ENCODE results near the gene IL5RA.

Gene IL5RA

GRCh38 chr3:3109407-3110298 lies 521 bp downstream of the IL5RA start:
- Histone ChIP-seq H3K4me3 (no peak overlapping the region), H3K27ac (peak overlapping the region in 1 of 21 experiments; percentile 33)

DNA sequence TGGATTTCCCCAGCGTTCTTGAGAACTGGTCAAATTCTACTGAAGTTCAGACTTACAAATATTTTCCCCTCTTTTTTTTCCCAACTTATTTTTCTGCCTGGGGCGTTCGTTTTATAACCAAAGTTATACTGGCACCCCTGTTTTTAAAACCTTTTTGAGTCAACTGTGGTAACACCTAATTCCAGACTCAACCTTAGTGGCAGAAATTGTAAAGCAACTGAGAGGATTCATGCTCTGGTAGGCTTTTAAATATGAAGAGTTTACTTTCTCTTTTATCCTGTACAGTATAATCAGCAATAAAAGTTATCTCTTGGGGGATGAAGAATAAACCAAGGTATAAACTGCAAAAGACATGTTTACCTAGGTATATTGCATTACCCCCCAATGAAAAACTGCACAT lies 2.3 kb downstream of the IL5RA start:
- H3K4me3 ChIP-seq: no peak overlapping the region
- no peak overlapping the region for H3K27ac ChIP-seq

- Histone ChIP-seq H3K4me3 (no peak overlapping the region), H3K27ac (no peak overlapping the region)
Observed at GRCh38 chr3:3107181-3107580, 3.0 kb downstream of the IL5RA start.

GRCh38 chr3:3105815-3106214 lies 4.4 kb downstream of the IL5RA start:
- no peak overlapping the region for H3K4me3 ChIP-seq

DNA sequence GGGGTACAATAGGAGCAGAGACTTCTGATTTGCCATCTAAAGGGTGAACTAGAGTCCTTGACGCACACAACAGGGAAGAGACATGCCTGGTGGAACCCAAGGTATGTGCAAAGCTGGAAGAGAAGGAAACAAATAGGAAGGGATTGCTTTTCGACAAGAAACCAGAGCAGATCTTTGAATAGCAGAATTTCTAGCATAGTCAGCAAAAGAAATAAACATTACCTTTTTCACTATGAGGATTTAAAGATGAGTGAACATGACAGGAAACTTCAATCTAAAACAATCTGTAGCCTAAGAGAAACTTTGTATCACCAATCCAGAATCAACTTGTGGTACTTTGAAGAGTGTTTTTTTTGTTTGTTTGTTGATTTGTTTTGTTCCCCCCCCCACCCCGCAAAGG lies 4.9 kb downstream of the IL5RA start:
- H3K4me3 ChIP-seq: no peak overlapping the region
- H3K27ac ChIP-seq: no peak overlapping the region

More at GRCh38 chr3:3105815-3106214, 4.4 kb downstream of the IL5RA start:
- H3K27ac ChIP-seq: no peak overlapping the region

DNA sequence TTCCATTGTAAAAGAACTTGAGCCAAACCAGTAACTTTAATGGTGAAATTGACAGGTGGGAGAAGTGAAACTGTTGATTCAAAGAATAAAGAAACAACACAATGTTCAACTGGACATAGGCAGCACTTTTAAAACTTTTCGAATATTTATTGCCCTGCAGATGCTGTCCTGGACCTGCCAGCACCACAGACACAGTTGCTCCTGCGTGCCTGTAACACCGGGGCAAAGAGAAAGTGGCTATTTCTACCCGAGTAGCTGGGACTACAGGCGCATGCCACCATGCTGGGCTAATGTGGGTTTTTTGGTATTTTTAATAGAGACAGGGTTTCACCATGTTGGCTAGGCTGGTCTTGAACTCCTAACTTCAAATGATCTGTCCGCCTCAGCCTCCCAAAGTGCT lies 7.4 kb downstream of the IL5RA start:
- H3K27ac ChIP-seq: no peak overlapping the region
- H3K4me3 ChIP-seq: no peak overlapping the region

- no peak overlapping the region for H3K27ac ChIP-seq
- no peak overlapping the region for H3K4me3 ChIP-seq
Observed at GRCh38 chr3:3101660-3102458, 8.3 kb downstream of the IL5RA start.

GRCh38 chr3:3097958-3098357 lies 12.2 kb downstream of the IL5RA start:
- Histone ChIP-seq H3K27ac (no peak overlapping the region), H3K4me3 (no peak overlapping the region)

DNA sequence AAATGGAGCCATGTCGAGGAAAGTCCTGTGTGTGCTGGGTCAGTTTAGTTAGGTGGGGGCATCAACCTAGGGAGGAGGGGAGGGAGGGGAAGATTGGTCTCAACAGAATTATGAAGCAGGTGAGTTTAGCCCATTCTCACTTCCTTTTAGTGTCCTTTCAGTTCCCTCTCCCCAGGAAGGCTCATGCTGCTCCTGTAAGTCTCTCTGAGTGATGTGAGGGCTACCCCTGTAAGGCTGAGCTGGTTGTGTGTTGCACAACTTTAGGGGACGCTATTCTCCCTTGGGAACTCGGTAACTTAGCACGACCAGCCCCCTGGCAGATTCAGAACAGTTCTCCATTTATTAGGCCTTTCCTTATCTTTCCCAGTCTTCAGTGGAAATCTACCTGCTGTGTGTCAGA lies 21.2 kb downstream of the IL5RA start:
- H3K27ac ChIP-seq: no peak overlapping the region

DNA sequence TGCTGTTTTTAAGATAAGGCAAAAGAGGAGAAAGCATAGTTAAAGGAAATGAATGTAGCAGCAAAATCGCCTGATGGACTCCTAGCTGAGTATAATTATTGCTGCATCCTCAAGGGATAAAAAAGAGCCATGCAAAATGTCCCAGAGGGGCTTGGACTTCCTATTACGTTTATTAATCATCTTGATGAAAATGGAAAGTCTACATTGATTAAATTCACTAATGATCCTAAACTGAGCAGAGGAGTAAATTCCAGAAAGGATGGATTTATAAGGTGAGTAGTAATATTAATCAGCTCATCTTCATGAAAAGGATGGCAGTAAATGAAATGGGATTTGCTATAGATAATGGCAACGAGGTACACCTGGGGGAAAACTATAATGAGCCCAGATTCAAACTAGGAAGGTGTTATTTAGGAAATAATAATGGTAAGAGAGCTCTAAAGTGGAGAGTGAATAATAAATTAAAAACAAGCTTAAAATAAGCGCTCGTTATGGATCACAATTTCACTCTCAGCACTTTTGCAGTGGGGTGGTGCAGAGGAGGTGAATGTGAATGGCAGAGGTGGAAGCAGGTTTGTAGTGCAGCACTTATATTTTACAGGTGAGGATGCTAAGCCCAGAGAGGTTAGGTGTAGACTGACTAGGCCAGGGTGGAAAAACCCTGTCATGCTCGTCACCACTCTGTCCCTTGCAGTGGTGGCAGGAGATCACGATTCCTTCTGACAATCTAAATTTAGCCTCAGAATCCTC lies 22.3 kb downstream of the IL5RA start:
- no peak overlapping the region for H3K4me3 ChIP-seq
- H3K27ac ChIP-seq: no peak overlapping the region

More for the DNA sequence above, 21.2 kb downstream of the IL5RA start:
- H3K4me3 ChIP-seq: no peak overlapping the region

GRCh38 chr3:3087279-3087678 lies 22.9 kb downstream of the IL5RA start:
- no peak overlapping the region for H3K27ac ChIP-seq

GRCh38 chr3:3086239-3086638 lies 23.9 kb downstream of the IL5RA start:
- Histone ChIP-seq H3K4me3 (no peak overlapping the region), H3K27ac (no peak overlapping the region)

More at GRCh38 chr3:3087279-3087678, 22.9 kb downstream of the IL5RA start:
- H3K4me3 ChIP-seq: no peak overlapping the region

GRCh38 chr3:3085782-3086181 lies 24.4 kb downstream of the IL5RA start:
- H3K4me3 ChIP-seq: no peak overlapping the region

DNA sequence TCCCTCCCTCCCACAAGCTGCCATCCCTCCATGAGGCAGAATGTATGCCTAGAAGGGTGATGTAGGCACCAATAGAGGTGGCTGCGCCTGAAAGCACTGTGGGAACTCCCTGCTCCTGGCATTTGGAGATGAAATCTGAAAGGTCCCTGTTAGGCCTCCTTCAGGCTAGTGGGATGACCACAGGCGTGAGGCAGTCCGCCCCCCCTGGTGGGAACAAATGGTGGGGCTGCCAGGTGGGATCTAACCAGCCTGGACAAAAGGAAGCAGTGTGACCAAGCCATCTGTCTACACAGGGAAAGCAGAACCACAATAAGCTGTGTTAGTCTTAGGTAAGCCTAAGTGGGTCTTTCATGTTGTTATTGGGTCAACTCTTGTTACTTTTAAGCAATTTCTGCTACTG lies 25.3 kb downstream of the IL5RA start:
- no peak overlapping the region for H3K4me3 ChIP-seq
- H3K27ac ChIP-seq: no peak overlapping the region

More at GRCh38 chr3:3085782-3086181, 24.4 kb downstream of the IL5RA start:
- H3K27ac ChIP-seq: no peak overlapping the region

DNA sequence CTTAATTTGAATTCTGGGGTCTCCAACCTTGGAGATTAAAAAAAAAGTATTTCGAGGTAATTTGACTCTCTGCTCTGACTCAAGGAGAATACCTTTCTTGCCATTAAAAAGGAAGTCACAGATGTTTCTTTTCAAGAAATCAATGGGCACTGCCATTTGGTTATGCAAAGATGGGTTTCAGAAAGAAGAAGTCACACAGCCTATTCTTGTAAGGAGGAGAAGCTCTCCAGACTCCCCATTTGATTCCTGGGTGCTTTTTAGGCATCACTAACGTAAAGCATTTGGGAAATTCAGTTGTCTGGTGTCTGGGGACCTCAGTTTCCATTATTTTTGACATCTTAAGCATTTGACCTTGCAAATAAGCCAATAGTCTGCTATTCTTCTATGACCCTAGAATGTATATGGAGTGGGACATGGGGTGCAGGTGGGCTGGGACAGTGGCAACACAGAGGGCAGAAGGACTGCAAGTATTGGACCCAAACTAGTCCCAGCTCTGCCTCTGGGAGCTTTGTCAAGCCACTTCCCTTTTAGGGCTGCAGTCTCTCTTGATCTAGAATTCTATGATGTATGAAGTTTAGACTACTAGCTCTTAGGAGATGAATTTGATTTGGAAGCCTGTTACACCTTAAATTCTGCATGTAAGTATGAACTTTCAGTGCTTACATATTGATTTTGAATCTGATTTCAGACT lies 27.8 kb downstream of the IL5RA start:
- no peak overlapping the region for H3K27ac ChIP-seq

DNA sequence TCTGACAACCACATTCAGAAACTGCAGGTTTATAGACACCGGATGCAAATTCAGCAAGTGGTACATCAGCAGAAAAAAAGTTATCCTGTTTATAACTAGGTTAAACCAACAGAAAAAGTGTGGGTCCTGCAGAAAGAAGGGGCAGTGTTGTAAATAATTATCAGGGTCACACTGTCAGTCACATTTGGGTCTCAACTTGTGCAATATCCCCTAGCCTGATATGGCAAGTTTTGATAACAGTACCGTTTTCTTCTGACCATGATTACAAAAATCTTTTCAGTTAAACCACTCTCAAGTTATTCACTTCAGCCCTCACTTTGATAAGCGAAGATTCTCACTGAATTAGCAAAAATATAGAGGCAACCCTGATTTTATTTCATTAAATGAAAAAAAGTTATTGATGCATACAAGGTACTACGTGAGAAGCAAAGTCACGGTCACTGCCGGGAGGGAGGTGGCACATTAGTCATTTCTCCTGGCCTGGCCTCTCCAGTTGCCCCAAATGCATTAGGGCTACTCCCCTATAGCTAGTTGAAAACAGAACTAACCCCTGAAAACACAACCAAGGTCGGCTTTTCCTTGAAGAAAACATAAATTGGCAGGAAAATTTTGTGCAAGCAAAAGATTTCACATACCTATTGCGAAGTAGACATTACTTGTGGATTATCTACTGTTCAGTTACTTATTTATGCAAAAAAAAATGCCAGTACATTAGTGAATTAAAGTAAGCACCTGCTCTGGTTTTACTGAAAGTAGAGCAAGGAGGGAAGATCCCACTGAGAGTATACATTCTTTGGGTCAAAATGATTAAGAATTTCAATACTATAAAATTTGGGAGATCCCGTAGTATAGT lies 28.6 kb downstream of the IL5RA start:
- H3K27ac ChIP-seq: no peak overlapping the region

More for the DNA sequence above, 27.8 kb downstream of the IL5RA start:
- no peak overlapping the region for H3K4me3 ChIP-seq

GRCh38 chr3:3080309-3080708 lies 29.9 kb downstream of the IL5RA start:
- Histone ChIP-seq H3K27ac (no peak overlapping the region), H3K4me3 (no peak overlapping the region)

More for the DNA sequence above, 28.6 kb downstream of the IL5RA start:
- H3K4me3 ChIP-seq: no peak overlapping the region

DNA sequence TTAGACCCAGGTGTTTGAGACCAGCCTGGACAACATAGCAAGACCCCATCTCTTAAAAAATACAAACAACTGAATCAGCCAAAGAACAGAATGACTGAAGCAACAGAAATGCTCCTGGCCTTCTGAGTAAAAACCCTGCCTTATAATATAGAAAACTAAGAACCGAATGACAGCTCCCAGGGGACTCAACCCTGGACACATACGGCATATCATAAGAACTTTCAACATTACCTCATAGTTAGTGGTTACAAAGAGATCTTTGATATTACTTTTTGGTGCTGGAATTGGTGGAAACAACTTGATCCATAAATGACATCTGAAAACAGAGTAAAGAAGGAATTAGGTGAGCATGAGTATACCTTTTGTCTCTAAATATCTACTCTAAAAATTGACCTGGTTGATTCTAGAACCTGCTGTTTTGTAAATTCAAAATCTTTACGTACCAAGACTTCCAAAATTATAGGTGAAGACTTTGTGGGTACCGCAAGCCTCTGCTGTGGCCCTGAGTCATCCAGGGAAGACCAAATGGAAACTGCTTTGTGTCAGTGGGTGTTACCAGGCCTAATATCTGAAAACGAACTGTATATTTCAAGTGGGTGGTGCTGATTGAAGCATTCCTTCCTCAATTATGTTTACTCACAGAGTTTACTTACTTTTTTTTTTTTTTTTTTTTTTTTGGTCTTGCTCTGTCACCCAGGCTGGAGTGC lies 35.5 kb downstream of the IL5RA start:
- Histone ChIP-seq H3K4me3 (no peak overlapping the region), H3K27ac (no peak overlapping the region)
